Activated T-helper 1 cell treated with Interleukin-2 at 50 U/mL for 16 hours (primary cell): ENCODE data around the gene TMEM156.
"Not testable (repeated sequence)": the region's sequence is repeated elsewhere in the genome, so short reads cannot be mapped to it uniquely, and the experiment has no call there.

Experiments used
- DNase-seq: peaks from one replicate; pipeline ENCODE4 v3.0.0-alpha.2; 2020; ENCODE audit warnings: low read depth

Gene TMEM156

GRCh38 chr4:39043861-39044363 is 11.7 kb upstream of the TMEM156 start:
- DNase-seq, result no peak

- DNase-seq, result no peak
Observed at GRCh38 chr4:39043058-39043860, 11.1 kb upstream of the TMEM156 start.

- no peak for DNase-seq
Observed at GRCh38 chr4:39042366-39042765, 10.2 kb upstream of the TMEM156 start.

DNA sequence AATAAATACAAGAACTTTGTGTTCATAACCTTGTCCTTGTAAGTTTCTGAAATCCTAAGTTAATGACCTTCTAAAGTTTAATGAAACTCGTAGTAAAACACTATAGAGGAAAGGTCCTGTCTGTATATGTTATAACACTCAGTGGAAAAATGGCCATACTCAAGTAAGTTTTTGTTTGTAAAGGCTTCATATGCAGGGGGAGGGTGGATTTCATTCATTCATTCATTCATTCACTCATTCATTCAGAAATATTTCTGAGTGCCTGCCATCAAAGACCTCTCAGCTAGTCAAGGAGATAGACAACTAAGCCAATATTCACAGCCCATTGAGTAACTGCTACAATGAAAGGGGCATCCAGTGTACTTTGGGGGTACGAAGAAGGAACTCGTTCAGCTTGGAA is 6.9 kb upstream of the TMEM156 start:
- DNase-seq, result no peak

GRCh38 chr4:39037941-39038340 is 5.7 kb upstream of the TMEM156 start:
- DNase-seq, result no peak

- DNase-seq, result no peak
Observed at GRCh38 chr4:39037491-39037825, 5.2 kb upstream of the TMEM156 start.

GRCh38 chr4:39036172-39036571 is 4.0 kb upstream of the TMEM156 start:
- no peak for DNase-seq

GRCh38 chr4:39031590-39032020 is 604 bp downstream of the TMEM156 start:
- not testable (repeated sequence) for DNase-seq

- DNase-seq, result no peak
Observed at GRCh38 chr4:39030725-39031124, 1.5 kb downstream of the TMEM156 start.

- no peak for DNase-seq
Observed at GRCh38 chr4:39029752-39030694, 2.2 kb downstream of the TMEM156 start.

GRCh38 chr4:39026096-39026495 is 6.1 kb downstream of the TMEM156 start:
- no peak for DNase-seq

DNA sequence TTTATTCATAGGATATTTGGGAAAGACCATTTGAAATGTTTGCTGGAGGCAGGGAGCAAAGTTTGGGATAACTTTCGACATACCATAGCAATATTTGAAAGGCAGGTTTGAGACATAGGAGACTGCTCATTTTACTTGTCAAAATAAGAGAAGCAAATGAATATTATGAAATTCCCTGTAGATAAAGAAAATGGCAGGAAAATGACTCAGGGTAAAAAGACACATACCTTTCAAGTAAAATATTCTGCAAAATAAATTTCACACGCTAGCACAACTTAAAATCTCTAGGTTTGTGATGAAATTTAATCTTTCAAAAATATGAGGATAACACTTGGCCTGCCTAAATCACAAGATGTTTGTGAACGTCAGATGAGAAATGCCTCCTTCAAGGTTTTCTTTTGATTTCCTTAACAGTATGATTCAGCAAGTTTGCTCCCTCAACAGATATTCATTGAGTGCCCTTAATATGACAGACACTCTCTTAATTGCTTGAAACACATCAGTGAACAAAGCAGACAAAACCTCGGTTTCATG is 6.6 kb downstream of the TMEM156 start:
- DNase-seq, result no peak

DNA sequence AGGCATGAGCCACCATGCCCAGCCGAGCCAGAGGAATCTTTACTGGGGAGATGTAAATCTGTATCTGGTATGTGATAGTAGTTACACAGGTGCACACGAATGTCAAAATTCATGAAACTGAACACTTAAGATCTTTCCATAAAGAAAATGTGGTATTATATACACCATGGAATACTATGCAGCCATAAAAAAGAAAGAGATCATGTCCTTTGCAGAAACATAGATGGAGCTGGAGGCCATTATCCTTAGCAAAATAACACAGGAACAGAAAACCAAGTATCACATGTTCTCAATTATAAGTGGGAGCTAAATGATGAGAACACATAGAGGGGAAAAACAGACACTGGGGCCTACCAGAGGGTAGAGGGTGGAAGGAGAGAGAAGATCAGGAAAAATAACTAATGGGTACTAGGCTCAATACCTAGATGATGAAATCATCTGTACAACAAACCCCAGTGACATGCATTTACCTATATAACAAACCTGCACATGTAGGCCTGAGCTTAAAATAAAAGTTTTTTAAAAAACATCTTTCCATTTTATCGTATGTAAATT is 7.8 kb downstream of the TMEM156 start:
- no peak for DNase-seq

DNA sequence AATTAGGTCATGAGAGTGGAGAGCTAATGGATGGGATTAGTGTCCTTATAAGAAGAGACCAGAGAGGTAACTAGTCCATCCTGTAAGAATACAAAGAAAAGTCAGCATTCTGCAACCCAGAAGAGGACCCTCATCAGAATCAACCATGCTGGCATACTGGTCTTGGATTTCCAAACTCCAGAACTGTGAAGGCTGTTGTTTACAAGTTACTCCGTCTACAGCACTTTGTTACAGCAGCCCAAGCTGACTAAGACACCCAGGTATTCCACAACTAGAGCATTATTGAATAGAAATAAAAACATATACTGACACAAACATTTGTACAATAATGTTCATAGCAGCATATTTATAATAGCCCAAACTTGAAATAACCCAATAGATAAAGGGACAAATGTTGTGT is 9.2 kb downstream of the TMEM156 start:
- no peak for DNase-seq

GRCh38 chr4:39022241-39022640 is 10.0 kb downstream of the TMEM156 start:
- no peak for DNase-seq

- DNase-seq, result no peak
Observed at GRCh38 chr4:39021631-39022030, 10.6 kb downstream of the TMEM156 start.

- DNase-seq, result no peak
Observed at GRCh38 chr4:39020130-39020529, 12.1 kb downstream of the TMEM156 start.

DNA sequence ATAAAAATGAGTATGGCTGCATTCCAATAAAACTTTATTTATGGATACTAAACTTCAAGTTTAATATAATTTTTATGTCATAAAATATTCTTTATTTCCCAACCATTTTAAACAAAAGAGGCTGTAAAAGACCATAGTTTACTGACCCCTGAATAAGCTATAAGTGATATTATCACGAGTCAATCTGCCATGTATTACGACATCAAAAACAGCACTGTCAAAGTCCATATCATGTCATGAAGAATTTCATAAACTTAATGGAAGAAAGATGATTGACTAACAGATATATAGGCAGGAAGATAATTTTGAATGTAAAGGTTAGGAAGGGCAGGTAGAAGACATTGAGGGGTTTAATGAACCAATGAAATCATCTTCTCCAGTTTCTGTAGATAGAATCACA is 18.2 kb downstream of the TMEM156 start:
- DNase-seq, result no peak

GRCh38 chr4:39004758-39005157 is 27.5 kb downstream of the TMEM156 start:
- no peak for DNase-seq

- DNase-seq, result not testable (repeated sequence)
Observed at GRCh38 chr4:39002058-39002457, 30.2 kb downstream of the TMEM156 start.

DNA sequence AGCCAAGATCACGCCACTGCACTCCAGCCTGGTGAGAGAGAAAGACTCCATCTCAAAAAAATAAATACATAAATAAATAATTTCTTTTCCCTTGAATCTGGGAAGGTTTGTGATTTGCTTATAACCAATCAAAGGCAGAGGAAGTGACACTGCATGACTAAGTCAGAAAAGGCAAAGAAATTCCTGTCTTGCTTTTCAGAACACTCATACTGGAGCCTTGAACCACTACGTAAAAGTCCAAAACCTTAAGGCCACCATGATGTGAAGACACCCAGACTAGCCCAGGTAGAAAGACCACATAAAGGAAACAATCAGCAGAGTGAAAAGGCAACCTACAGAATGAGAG is 36.6 kb downstream of the TMEM156 start:
- DNase-seq, result no peak

DNA sequence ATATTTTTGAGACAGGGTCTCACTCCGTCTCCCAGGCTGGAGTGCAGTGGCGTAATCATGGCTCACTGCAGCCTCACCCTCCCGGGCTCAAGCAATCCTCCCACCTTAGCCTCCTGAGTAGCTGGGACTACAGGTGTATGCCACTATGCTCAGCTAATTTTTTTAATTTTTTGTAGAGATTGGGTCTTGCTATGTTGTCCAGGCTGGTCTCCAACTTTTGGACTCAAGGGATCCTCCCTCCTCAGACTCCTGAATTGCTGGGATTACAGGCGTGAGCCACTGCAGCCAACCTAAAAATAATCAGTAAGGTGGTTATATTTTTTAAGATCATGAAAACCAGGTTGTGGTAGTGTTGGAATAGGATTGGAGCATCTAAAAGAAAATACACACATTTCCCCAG is 38.1 kb downstream of the TMEM156 start:
- no peak for DNase-seq

DNA sequence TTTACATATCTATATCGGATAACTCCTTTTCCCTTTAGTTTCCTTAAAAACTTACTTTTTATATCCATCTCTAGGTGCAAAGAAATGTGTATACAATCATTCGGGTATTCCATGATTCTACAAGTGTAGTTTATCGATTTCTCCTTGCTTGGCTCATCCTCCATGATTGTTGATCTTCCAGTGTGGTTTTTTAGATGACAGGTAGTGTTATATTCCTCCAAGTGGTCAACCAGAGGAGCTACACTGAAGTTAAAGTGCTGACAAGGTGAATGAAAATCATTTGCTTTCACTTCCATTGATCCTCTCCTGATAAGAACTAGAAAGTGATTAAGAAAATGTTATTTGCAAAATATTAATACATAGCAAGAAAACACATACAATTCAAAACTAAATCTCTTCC is 38.5 kb downstream of the TMEM156 start:
- no peak for DNase-seq
